COR-L47 (cell line): ENCODE data around the gene PLXNA4.
"Not testable (repeated sequence)": the region's sequence is repeated elsewhere in the genome, so short reads cannot be mapped to it uniquely, and the experiment has no call there.

Experiments used
- DNase-seq: peaks from one replicate; lab custom pipeline; 2025; lab: John Stamatoyannopoulos, UW

PLXNA4 gene

GRCh38 chr7:132390705-132391104 is 185.6 kb downstream of the PLXNA4 start:
- DNase-seq: no peak

GRCh38 chr7:132390049-132390448 is 186.2 kb downstream of the PLXNA4 start:
- not testable (repeated sequence) for DNase-seq

GRCh38 chr7:132388688-132389087 is 187.6 kb downstream of the PLXNA4 start:
- DNase-seq: no peak

GRCh38 chr7:132387596-132387995 is 188.7 kb downstream of the PLXNA4 start:
- DNase-seq: no peak

GRCh38 chr7:132386201-132386681 is 190.0 kb downstream of the PLXNA4 start:
- DNase-seq: peak; percentile 83

GRCh38 chr7:132383962-132384361 is 192.3 kb downstream of the PLXNA4 start:
- DNase-seq: no peak

- DNase-seq: peak; percentile 63
These were observed 194.4 kb downstream of the PLXNA4 start for GRCh38 chr7:132381742-132382472.

- no peak for DNase-seq
These were observed 196.2 kb downstream of the PLXNA4 start for GRCh38 chr7:132380059-132380458.

GRCh38 chr7:132379292-132379691 is 197.0 kb downstream of the PLXNA4 start:
- no peak for DNase-seq

GRCh38 chr7:132377703-132378584 is 198.3 kb downstream of the PLXNA4 start:
- no peak for DNase-seq

GRCh38 chr7:132377015-132377414 is 199.3 kb downstream of the PLXNA4 start:
- no peak for DNase-seq

- DNase-seq: no peak
These were observed 199.8 kb downstream of the PLXNA4 start for GRCh38 chr7:132376361-132377013.

- DNase-seq: no peak
These were observed 202.4 kb downstream of the PLXNA4 start for GRCh38 chr7:132373879-132374278.

- DNase-seq: no peak
These were observed 203.2 kb downstream of the PLXNA4 start for GRCh38 chr7:132373041-132373440.

GRCh38 chr7:132371948-132372347 is 204.3 kb downstream of the PLXNA4 start:
- DNase-seq: no peak

GRCh38 chr7:132368246-132368900 is 207.9 kb downstream of the PLXNA4 start:
- DNase-seq: peak; percentile 96

- no peak for DNase-seq
These were observed 208.5 kb downstream of the PLXNA4 start for GRCh38 chr7:132367795-132368194.

- DNase-seq: no peak
These were observed 209.3 kb downstream of the PLXNA4 start for GRCh38 chr7:132367004-132367403.

GRCh38 chr7:132364226-132364625 is 212.0 kb downstream of the PLXNA4 start:
- no peak for DNase-seq

GRCh38 chr7:132362059-132362458 is 214.2 kb downstream of the PLXNA4 start:
- no peak for DNase-seq

- DNase-seq: no peak
These were observed 215.1 kb downstream of the PLXNA4 start for GRCh38 chr7:132361146-132361545.

GRCh38 chr7:132359743-132360142 is 216.5 kb downstream of the PLXNA4 start:
- DNase-seq: no peak
